ENCODE measurements around the gene KCP.

KCP gene

DNA sequence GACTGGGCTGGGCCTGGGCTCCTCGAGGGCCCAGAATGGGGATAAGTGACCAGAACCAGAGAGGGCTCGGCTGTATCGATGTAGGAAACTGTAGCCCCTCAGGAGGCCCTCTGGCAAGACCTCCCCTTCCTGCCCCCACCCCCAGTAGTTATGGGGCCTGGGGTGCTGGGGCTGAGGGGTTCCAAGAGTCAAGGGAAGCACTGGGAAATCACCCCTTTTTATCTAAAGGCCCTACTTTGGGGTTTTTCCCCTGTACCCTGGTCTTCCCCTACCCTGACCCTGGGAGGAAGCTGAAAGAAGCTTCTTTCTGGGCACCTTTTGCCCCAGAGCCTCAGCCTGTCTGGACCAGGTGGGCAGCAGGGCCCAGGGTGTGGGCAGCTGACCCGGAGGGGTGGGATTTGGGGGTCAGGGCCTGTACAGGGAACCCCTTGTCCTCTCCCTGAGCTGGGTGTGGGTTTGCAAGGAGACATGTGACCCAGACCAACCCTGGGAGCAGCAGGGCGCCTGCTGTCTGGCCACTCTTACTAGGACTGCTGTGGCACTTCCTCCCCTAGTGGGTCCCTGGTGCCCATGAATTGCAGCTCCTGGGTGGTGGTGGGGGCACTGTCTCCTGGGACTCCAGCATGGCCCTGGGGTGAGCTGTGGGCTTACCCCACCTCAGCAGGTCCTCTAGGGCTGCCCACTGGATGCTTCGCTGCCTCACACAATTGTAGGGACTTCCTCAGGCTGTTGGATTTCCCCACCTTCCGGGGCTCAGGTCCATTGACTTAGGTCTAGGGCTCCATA, 28.8 kb upstream of the KCP start:
- 74 to 82% methylated on average over 7 of the region's 7 CpGs for WGBS, 2 experiments
- Histone ChIP-seq H3K36me3 (ENCODE audit: control insufficient read depth, insufficient read depth, low read length) (no peaks in the 10 kb centered on the region), H3K9me3 (ENCODE audit: control insufficient read depth, low read length) (no peaks in the 10 kb centered on the region), H3K27me3 (ENCODE audit: control insufficient read depth, insufficient read depth, low read length, poor library complexity, severe bottlenecking) (peaks cover 61% of the 10 kb centered on the region), H3K4me3 (ENCODE audit: insufficient read depth, low read depth, low read length) (no peak overlapping the region), H3K27ac (ENCODE audit: insufficient read depth, low read depth, low read length, poor library complexity, severe bottlenecking) (no peak overlapping the region), H3K4me1 (ENCODE audit: control insufficient read depth, insufficient read depth, low read length) (no peaks in the 10 kb centered on the region)

DNA sequence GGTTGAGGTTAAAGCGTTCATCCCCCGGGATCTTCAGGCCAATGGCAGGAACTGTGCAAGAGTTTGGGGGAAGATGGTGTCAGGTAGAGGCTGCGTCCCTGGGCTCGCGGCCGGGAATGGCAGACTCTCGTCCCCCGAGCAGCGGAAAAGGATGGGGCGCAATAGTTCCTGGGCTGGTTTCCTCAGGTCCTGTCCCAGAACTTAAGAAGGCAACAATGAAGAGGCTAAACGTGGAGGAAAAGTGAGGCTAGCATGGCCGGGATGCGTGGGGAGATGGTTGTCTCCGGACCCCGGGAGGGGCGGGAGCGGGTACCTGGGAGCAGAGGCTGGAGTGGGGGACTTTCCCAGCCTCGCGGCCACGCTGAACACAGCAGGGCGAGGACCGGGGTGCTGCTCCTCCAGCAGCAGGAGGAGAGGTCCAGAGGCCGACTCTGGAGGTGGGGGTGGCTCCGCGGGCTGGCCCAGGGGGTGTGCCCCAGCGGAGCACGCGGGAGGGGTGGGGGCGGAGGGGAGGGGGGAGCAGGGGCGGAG, 28.1 kb upstream of the KCP start:
- Histone ChIP-seq H3K27ac (ENCODE audit: insufficient read depth, low read depth, low read length, poor library complexity, severe bottlenecking) (no peak overlapping the region), H3K36me3 (ENCODE audit: control insufficient read depth, insufficient read depth, low read length) (no peaks in the 10 kb centered on the region), H3K4me1 (ENCODE audit: control insufficient read depth, insufficient read depth, low read length) (no peaks in the 10 kb centered on the region), H3K9me3 (ENCODE audit: control insufficient read depth, low read length) (no peaks in the 10 kb centered on the region), H3K27me3 (ENCODE audit: control insufficient read depth, insufficient read depth, low read length, poor library complexity, severe bottlenecking) (peaks cover 61% of the 10 kb centered on the region), H3K4me3 (ENCODE audit: insufficient read depth, low read depth, low read length) (peak overlapping the region; percentile 43)
- 5% methylated on average over 30 of the region's 30 CpGs for WGBS, 2 experiments

DNA sequence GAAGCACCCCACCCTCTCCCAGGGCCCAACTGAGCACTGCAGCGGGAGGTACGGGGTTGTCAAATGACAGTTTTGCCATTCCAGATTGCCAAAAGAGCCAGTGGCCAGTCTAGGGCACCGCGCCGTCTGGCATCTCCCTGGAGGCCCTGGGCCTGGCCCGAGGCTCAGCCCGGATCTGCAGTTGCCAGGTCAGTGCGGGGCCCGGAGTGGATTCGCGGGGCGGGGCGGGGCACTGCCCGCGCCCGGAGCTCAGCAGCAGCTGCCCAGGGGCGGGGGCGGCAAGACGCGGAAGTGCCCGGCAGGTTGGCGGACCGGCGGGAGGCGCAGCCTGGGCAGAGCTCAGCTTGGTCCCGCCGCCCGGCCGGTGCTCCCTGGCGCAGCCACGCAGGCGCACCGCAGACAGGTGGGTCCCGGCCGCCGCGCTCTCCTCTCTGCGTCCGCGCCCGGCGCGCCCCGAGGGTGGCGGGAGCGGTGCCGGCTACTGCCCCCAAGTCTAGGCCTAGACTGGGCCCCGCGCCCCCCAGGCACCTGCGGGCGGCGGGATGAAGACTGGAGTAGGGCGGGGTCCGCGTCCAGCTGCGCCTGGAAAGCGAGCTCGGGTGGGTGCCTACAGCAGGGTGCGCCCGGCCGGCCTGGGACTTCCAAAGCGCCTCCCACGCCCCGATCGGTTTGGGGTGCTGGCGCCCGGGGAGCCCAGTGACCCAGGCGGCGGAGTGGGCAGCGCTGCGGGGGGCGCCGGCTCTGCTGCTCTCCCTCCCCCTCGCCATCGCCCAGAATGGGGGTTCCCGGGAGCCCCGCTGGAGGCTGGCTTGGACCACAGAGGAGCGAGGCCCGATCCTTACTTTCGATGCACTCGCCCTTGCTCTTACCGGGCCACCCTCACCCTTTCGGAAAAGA, 27.4 kb upstream of the KCP start, which contains the start of gene IRF5:
Gene IRF5 (plus strand): TSS at position 281 of the 897 bp plus-strand sequence. CDS start 4,155 bp downstream, outside the sequence.
- Histone ChIP-seq H3K27me3 (ENCODE audit: control insufficient read depth, insufficient read depth, low read length, poor library complexity, severe bottlenecking) (peaks cover 61% of the 10 kb centered on the region), H3K4me1 (ENCODE audit: control insufficient read depth, insufficient read depth, low read length) (peaks cover 3% of the 10 kb centered on the region), H3K36me3 (ENCODE audit: control insufficient read depth, insufficient read depth, low read length) (no peaks in the 10 kb centered on the region), H3K4me3 (ENCODE audit: insufficient read depth, low read depth, low read length) (peak within 1 kb of the TSS; percentile 43), H3K27ac (ENCODE audit: insufficient read depth, low read depth, low read length, poor library complexity, severe bottlenecking) (no peak within 1 kb of the TSS), H3K9me3 (ENCODE audit: control insufficient read depth, low read length) (no peaks in the 10 kb centered on the region)
- 3 to 4% methylated on average over 83 of the region's 83 CpGs for WGBS, 2 experiments

DNA sequence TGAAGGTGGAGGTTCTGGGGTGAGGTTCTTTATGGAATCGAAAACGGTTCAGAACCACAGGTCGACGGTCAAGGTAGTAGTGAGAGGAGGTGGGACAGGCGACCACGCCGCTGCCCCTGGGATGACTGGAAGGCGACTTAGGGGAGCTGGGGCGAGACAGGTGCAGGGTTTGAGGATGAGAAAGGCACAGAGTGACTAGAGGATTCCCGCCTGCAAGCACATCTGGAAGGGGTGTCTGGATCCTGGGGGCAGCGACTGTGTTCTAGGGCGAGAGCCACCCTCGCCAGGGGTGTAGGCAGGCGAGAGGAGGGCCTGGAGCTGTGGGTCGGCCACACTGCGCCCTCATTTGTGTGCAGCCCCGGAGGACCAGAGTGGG, 26.8 kb upstream of the KCP start:
- Histone ChIP-seq H3K9me3 (ENCODE audit: control insufficient read depth, low read length) (no peaks in the 10 kb centered on the region), H3K36me3 (ENCODE audit: control insufficient read depth, insufficient read depth, low read length) (no peaks in the 10 kb centered on the region), H3K4me1 (ENCODE audit: control insufficient read depth, insufficient read depth, low read length) (peaks cover 4% of the 10 kb centered on the region), H3K27ac (ENCODE audit: insufficient read depth, low read depth, low read length, poor library complexity, severe bottlenecking) (no peak overlapping the region), H3K27me3 (ENCODE audit: control insufficient read depth, insufficient read depth, low read length, poor library complexity, severe bottlenecking) (peaks cover 61% of the 10 kb centered on the region), H3K4me3 (ENCODE audit: insufficient read depth, low read depth, low read length) (peak overlapping the region; percentile 43)
- 76 to 77% methylated on average over 17 of the region's 17 CpGs for WGBS, 2 experiments

DNA sequence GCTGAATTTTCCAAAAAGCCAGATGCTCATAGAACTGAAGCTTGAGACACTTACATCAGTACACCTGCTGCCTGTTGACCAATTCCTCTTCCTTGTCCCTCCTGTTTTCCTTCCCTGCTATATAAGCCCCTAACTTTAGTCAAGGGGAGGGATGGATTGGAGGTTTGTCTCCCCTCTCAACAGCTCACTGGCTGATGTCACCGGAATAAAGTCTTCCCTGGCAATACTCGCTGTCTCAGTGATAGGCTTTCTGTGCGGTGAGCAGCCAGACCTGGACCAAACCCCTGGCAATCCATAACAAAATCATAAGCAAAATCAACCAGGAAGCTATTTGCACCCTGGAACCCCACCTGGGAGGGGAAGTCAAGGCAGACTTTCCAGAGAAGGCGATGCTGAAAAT, 26.3 kb upstream of the KCP start:
- Histone ChIP-seq H3K4me1 (ENCODE audit: control insufficient read depth, insufficient read depth, low read length) (peaks cover 4% of the 10 kb centered on the region), H3K9me3 (ENCODE audit: control insufficient read depth, low read length) (no peaks in the 10 kb centered on the region), H3K27ac (ENCODE audit: insufficient read depth, low read depth, low read length, poor library complexity, severe bottlenecking) (no peak overlapping the region), H3K36me3 (ENCODE audit: control insufficient read depth, insufficient read depth, low read length) (no peaks in the 10 kb centered on the region), H3K27me3 (ENCODE audit: control insufficient read depth, insufficient read depth, low read length, poor library complexity, severe bottlenecking) (peaks cover 61% of the 10 kb centered on the region), H3K4me3 (ENCODE audit: insufficient read depth, low read depth, low read length) (no peak overlapping the region)
- WGBS, 2 experiments, result 91 to 92% methylated on average over 4 of the region's 4 CpGs

DNA sequence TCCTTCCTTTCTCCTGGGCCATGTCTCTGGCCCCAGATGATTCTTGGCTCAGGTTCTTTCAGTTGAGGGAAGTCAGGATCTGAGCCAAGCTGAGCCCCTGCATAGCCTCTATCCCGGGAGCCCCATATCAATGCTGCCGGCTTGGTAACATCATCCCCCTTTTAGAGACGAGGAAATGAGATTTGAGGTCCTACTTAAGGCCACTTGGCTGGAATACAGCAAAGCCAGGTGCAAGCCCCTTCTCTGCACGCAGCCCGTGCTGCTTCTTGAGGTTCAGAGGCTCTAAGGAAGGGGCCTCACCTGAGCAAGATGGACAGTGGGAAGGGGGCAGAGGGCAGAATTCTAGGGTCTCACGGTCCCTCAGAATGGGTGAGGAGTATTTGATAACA, 24.8 kb upstream of the KCP start:
- 90 to 93% methylated on average over 6 of the region's 6 CpGs for WGBS, 2 experiments
- peaks cover 60% of the 10 kb centered on the region for H3K27me3 ChIP-seq (ENCODE audit: control insufficient read depth, insufficient read depth, low read length, poor library complexity, severe bottlenecking)

DNA sequence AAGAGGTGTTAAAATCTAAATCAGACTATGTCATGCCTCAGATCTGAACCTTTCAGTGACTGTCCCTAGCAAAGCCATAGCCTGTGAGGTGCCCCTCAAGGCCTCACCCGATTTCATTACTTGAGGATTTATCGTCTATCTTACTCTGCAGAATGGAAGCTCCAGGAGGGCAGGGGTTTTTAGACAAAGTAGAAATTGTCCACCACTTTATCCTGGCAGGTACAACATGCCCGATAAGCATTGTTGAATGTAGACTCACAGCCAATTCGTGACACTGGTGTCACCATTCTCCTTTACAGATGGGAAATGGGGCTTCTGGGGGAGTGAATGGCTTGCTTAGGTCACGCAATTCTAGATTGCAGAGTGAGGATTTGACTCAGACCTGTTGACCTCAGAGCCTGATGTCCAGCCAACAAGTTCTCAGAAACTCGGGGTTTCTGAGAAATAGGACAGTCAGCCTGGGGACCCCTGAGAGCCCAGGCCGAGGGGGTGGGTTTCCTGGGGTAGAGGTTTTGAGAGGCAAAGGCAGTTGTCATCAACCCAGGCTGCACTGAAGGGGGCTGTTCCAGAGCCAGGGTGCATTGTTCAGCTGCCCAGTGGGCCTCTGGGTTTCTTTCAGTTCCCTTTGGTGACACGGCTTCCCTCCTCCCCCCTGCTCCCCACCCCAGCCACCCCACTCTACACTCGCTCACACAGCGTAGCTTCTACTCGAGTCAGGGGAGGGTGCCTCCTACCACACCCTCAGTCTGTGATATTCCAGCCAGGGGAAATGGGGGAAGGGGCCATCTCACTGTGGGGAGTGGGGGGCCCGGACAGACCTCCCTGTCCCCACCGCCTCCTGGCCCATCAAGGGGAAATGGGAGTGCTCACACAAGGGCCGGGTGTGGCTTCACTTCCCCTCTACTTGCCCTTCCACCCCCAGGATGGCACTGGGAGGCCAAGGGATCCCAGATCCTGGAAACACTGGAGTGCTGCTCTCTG, 24.1 kb upstream of the KCP start:
- no peaks in the 10 kb centered on the region for H3K36me3 ChIP-seq (ENCODE audit: control insufficient read depth, insufficient read depth, low read length)
- H3K4me1 ChIP-seq (ENCODE audit: control insufficient read depth, insufficient read depth, low read length), result peaks cover 4% of the 10 kb centered on the region
- peaks cover 53% of the 10 kb centered on the region for H3K27me3 ChIP-seq (ENCODE audit: control insufficient read depth, insufficient read depth, low read length, poor library complexity, severe bottlenecking)
- H3K4me3 ChIP-seq (ENCODE audit: insufficient read depth, low read depth, low read length), result no peak overlapping the region
- H3K9me3 ChIP-seq (ENCODE audit: control insufficient read depth, low read length), result no peaks in the 10 kb centered on the region
- H3K27ac ChIP-seq (ENCODE audit: insufficient read depth, low read depth, low read length, poor library complexity, severe bottlenecking), result no peak overlapping the region
- 82 to 83% methylated on average over 14 of the region's 14 CpGs for WGBS, 2 experiments

More for the DNA sequence above, 24.8 kb upstream of the KCP start:
- H3K27ac ChIP-seq (ENCODE audit: insufficient read depth, low read depth, low read length, poor library complexity, severe bottlenecking), result no peak overlapping the region
- no peak overlapping the region for H3K4me3 ChIP-seq (ENCODE audit: insufficient read depth, low read depth, low read length)
- peaks cover 4% of the 10 kb centered on the region for H3K4me1 ChIP-seq (ENCODE audit: control insufficient read depth, insufficient read depth, low read length)
- no peaks in the 10 kb centered on the region for H3K36me3 ChIP-seq (ENCODE audit: control insufficient read depth, insufficient read depth, low read length)
- H3K9me3 ChIP-seq (ENCODE audit: control insufficient read depth, low read length), result no peaks in the 10 kb centered on the region

DNA sequence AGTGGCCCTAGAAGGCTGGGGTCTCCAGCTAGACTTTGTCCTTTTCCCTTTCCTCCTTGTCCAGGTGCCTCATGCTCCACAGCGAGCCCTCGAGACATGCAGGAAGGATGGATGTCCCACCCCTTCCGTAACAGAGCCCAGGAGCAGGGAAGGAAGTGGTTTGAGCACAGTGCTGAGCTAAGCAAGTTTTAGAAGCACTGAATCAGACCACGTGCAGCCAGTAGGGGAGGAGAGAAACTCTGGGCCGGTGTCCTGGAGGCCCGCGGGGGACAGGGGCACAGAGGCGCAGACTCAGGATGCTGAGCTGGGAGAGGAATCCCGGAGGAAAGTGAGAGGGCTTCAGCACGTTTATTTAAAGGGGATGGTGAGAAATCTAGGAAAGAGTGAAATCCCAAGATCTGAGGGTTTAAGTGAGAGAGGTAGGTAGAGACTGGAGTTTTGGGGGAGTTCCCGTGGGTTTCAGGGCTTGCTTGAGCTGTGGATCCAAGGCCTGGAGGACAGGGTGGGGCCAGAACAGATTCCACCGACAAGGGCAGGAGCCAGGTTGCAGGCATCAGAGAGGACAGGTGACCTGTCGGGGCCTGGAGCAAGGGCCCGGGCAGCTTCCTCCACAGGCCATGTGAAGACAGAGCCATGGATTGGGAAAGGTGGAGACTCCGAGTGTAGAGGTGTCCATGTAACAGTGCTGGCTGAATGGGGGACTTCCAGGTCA, 22.8 kb upstream of the KCP start:
- no peaks in the 10 kb centered on the region for H3K36me3 ChIP-seq (ENCODE audit: control insufficient read depth, insufficient read depth, low read length)
- H3K9me3 ChIP-seq (ENCODE audit: control insufficient read depth, low read length), result no peaks in the 10 kb centered on the region
- peaks cover 40% of the 10 kb centered on the region for H3K27me3 ChIP-seq (ENCODE audit: control insufficient read depth, insufficient read depth, low read length, poor library complexity, severe bottlenecking)
- no peak overlapping the region for H3K4me3 ChIP-seq (ENCODE audit: insufficient read depth, low read depth, low read length)
- peaks cover 4% of the 10 kb centered on the region for H3K4me1 ChIP-seq (ENCODE audit: control insufficient read depth, insufficient read depth, low read length)
- 78 to 81% methylated on average over 15 of the region's 15 CpGs for WGBS, 2 experiments
- no peak overlapping the region for H3K27ac ChIP-seq (ENCODE audit: insufficient read depth, low read depth, low read length, poor library complexity, severe bottlenecking)

DNA sequence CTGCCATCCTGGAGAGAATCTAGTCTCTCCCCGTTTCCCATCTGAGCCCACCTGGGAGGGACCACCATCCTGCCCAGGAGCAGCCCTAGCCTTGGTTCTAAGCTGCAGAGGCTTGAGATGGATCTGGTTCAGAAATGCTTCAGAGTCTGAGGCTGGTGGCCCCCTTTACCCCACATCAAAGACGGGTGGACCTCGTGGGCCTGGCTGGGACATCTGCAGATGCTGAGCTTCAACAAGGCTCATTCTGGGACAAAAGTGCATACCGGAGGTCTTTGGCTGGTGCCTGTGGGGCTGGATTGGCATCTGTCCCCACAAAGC, 22.3 kb upstream of the KCP start:
- Histone ChIP-seq H3K4me3 (ENCODE audit: insufficient read depth, low read depth, low read length) (no peak overlapping the region), H3K27ac (ENCODE audit: insufficient read depth, low read depth, low read length, poor library complexity, severe bottlenecking) (no peak overlapping the region), H3K9me3 (ENCODE audit: control insufficient read depth, low read length) (no peaks in the 10 kb centered on the region), H3K36me3 (ENCODE audit: control insufficient read depth, insufficient read depth, low read length) (no peaks in the 10 kb centered on the region), H3K27me3 (ENCODE audit: control insufficient read depth, insufficient read depth, low read length, poor library complexity, severe bottlenecking) (peaks cover 34% of the 10 kb centered on the region), H3K4me1 (ENCODE audit: control insufficient read depth, insufficient read depth, low read length) (peaks cover 4% of the 10 kb centered on the region)
- 91 to 92% methylated on average over 4 of the region's 4 CpGs for WGBS, 2 experiments

All from ectodermal cell (in vitro differentiated cells).